Lower leg skin (tissue), 4 donors: ENCODE results near the gene MYO7A. TPM values are rescaled to one million over a fixed set of nuclear protein-coding genes. Genes with fewer than 3 reads are reported as not detected.

Source experiments
- DNase-seq, 2 donors: peaks; one replicate each; pipeline ENCODE4 v3.0.0-alpha.2; 2019; ENCODE audit warnings: low spot score in 2 of 2
- H3K4me3 ChIP-seq: fragments of 200-600 bp; sonication (generic); 2 replicates; pipeline ENCODE4 v1.5.1; 2017; ENCODE audit warnings: mild to moderate bottlenecking, low read depth; ENCODE audit not compliant: poor library complexity, severe bottlenecking
- CTCF ChIP-seq, 3 donors: fragments of 450-650 bp; IDR thresholded peaks; one replicate each; pipeline ENCODE4 v1.5.1; 2016; ENCODE audit warnings: antibody characterized with exemption in 3 of 3, mild to moderate bottlenecking in 3 of 3, moderate library complexity in 2 of 3
- POLR2A ChIP-seq, 2 donors: fragments of 450-650 bp; IDR thresholded peaks; one replicate each; pipeline ENCODE4 v1.6.1; 2016 to 2017; ENCODE audit warnings: antibody characterized with exemption in 2 of 2, mild to moderate bottlenecking in 1 of 2, moderate library complexity in 1 of 2
- WGBS, 2 donors: methylation state at CpG; one replicate each; pipeline ENCODE4 v1.1.5; 2018; 5-methylcytosine and 5-hydroxymethylcytosine counted together
- intact Hi-C: fragments of 100-400 bp; cut with DNase I; formaldehyde crosslinking; loops from one replicate; pipeline ENCODE4 v1.15.0; 2023; ENCODE audit warnings: low total_unique reads
- total RNA-seq, 4 donors: library from RNA; depleted of rRNA; stranded (reverse); fragments of >200 nt; gene quantifications; one replicate each; pipeline ENCODE4 v1.1.0, GENCODE V29; 2016

The MYO7A gene
- total RNA-seq, 4 donors from 2014 or later: 0.69 to 2.1 (median 1.4) TPM

DNA sequence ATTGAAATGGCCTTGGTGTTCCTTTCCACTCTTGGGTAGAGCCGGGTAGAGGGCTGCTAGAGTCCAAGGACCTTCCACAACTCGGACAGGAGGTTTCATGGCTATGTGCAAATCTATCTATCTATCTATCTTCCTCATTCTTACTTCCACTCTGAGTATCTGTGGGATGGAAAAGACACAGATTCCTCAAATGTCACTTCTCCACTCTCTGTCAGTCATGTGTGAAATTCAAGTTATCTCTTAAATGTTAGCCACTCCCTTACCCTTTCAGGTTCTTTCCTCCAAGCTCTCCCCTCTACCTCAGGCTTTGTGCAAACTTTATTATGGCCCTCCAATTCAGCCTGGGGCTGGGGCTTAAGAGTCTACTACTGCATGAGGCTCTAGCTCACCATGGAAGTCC is 89.1 kb downstream of the MYO7A start:
- H3K4me3 ChIP-seq: no peak overlapping the region
- TF ChIP-seq CTCF (IDR thresholded peaks at IDR 0.05): no peak
- no peak for TF ChIP-seq POLR2A (IDR thresholded peaks at IDR 0.05)
- WGBS, 2 donors: 86 to 88% methylated on average over 2 of the region's 2 CpGs
- DNase-seq: no peak
- intact Hi-C loops: no loop called here

GRCh38 chr11:77223797-77224196 is 95.8 kb downstream of the MYO7A start:
- no peak overlapping the region for H3K4me3 ChIP-seq
- WGBS, 2 donors: 72 to 86% methylated on average over 9 of the region's 9 CpGs
- intact Hi-C loops: no loop called here
- TF ChIP-seq CTCF (IDR thresholded peaks at IDR 0.05) (no peak), POLR2A (IDR thresholded peaks at IDR 0.05) (no peak)
- DNase-seq: no peak

- TF ChIP-seq CTCF (IDR thresholded peaks at IDR 0.05): no peak
- TF ChIP-seq POLR2A (IDR thresholded peaks at IDR 0.05): no peak
- 93 to 94% methylated on average over 5 of the region's 5 CpGs for WGBS, 2 donors
- no peak for DNase-seq
- intact Hi-C loops: no loop called here
- no peak overlapping the region for H3K4me3 ChIP-seq
Observed at GRCh38 chr11:77230878-77231605, 103.0 kb downstream of the MYO7A start.

GRCh38 chr11:77231800-77232199 is 103.8 kb downstream of the MYO7A start:
- H3K4me3 ChIP-seq: no peak overlapping the region
- intact Hi-C loops: no loop called here
- DNase-seq: no peak
- 94 to 100% methylated on average over 1 of the region's 1 CpG for WGBS, 2 donors
- TF ChIP-seq CTCF (IDR thresholded peaks at IDR 0.05) (no peak), POLR2A (IDR thresholded peaks at IDR 0.05) (no peak)

GRCh38 chr11:77232242-77232641 is 104.2 kb downstream of the MYO7A start:
- no peak for DNase-seq
- intact Hi-C loops: no loop called here
- WGBS, 2 donors: 90 to 96% methylated on average over 4 of the region's 4 CpGs
- TF ChIP-seq CTCF (IDR thresholded peaks at IDR 0.05) (no peak), POLR2A (IDR thresholded peaks at IDR 0.05) (no peak)
- no peak overlapping the region for H3K4me3 ChIP-seq

DNA sequence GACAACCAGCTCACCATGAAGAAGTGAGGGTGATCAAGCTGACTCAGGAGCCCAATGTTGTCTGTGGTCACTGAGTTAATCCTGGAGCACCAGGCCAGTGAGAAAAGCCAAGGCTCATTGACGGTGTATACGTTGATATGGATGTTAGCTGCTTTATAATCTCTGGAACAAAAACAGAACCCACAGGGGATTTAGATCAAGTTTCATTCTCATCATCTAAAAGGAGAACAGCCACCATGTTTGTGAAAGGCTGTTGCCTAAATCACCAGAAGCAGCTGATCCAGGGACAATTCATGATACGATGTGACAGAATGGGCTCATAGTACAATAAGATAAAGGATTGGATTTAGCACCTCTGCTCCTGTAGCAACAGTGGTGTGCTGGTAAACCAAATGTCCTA is 105.0 kb downstream of the MYO7A start:
- 90 to 92% methylated on average over 3 of the region's 3 CpGs for WGBS, 2 donors
- TF ChIP-seq POLR2A (IDR thresholded peaks at IDR 0.05) (no peak), CTCF (IDR thresholded peaks at IDR 0.05) (no peak)
- H3K4me3 ChIP-seq: no peak overlapping the region
- intact Hi-C loops: no loop called here
- DNase-seq: no peak
